ENCODE results near the gene ACKR4. TPM values are rescaled to one million over a fixed set of nuclear protein-coding genes. Genes with fewer than 3 reads are reported as not detected.

Gene ACKR4
- total and polyA plus RNA-seq, 2 donors (not counting 3 experiments of a cell fraction or from before 2014, with no cell fraction given) = 3.2 to 14.3 TPM

GRCh38 chr3:132635052-132635451 lies 38.0 kb downstream of the ACKR4 start:
- DNase-seq (ENCODE audit: low read depth, low spot score) (no peak), FAIRE-seq (no peak)
- H3K4me3 ChIP-seq (replicated peaks in 1 of 3; ENCODE audit: insufficient read depth in 1 of 3, low read depth in 1 of 3, low read length in 3 of 3) = no peak overlapping the region
- no peaks in the 10 kb centered on the region for H4K20me1 ChIP-seq (replicated peaks; ENCODE audit: control insufficient read depth, extremely low read depth, insufficient read depth, low read length)
- dilution Hi-C loops (cut with MboI; ENCODE audit: extremely low pct_ligation_motif_present, low sequenced_read_pairs) (loop anchor here (25.0 kb wide), 1 partner anchor 98 kb away; no protein-coding TSS in a partner anchor), intact Hi-C loops (cut with micrococcal nuclease) (no loop called here)
- H3K9ac ChIP-seq (replicated peaks; ENCODE audit: extremely low read depth, insufficient read depth, low read length) = no peak overlapping the region
- no peaks in the 10 kb centered on the region for H3K27me3 ChIP-seq (ENCODE audit: control insufficient read depth in 2 of 2, insufficient read depth in 2 of 2, low read length in 2 of 2)
- TF ChIP-seq POLR2AphosphoS5 (IDR thresholded peaks at IDR 0.05; ENCODE audit: insufficient read depth, low read depth, low read length) (no peak), CTCF (IDR thresholded peaks at IDR 0.05; ENCODE audit: extremely low read depth in 1 of 2, insufficient read depth in 1 of 2, low read depth in 1 of 2, low read length in 2 of 2) (no peak), FOS (IDR thresholded peaks at IDR 0.05; ENCODE audit: borderline replicate concordance, insufficient read depth, low read length) (no peak), EZH2 (IDR thresholded peaks at IDR 0.05; ENCODE audit: borderline replicate concordance, low read depth, low read length, severe bottlenecking) (no peak), JUN (IDR thresholded peaks at IDR 0.05; ENCODE audit: borderline replicate concordance, insufficient read depth, insufficient read length, low read depth) (no peak), GATA2 (IDR thresholded peaks at IDR 0.05; ENCODE audit: insufficient read depth, insufficient read length, low read depth, low read length) (no peak), MYC (IDR thresholded peaks at IDR 0.05; ENCODE audit: low read depth, low read length) (no peak)
- H3K9me1 ChIP-seq (replicated peaks; ENCODE audit: control insufficient read depth, extremely low read depth, insufficient read depth, low read length) = no peaks in the 10 kb centered on the region
- no peak overlapping the region for H3K4me2 ChIP-seq (ENCODE audit: insufficient read depth, low read length)
- BruUV-seq (replicated peaks) = no TSS peak
- POLR2A ChIA-PET = no interaction called here
- H3K4me1 ChIP-seq (ENCODE audit: control insufficient read depth, extremely low read depth, insufficient read depth, low read length) = peaks cover 22% of the 10 kb centered on the region
- H3K36me3 ChIP-seq (ENCODE audit: control insufficient read depth in 2 of 2, extremely low read depth in 1 of 2, insufficient read depth in 2 of 2, low read length in 2 of 2) = peaks cover 0 to 2% of the 10 kb centered on the region in 2 experiments
- CTCF ChIA-PET = interaction anchor here (0.7 to 2.1 kb wide), 3 partner anchors 12 to 99 kb away, joined by 3 to 17 read pairs (median 3); no protein-coding TSS in a partner anchor
- H3K27ac ChIP-seq (ENCODE audit: insufficient read depth, low read depth, low read length) = no peak overlapping the region
- no peak overlapping the region for H2AFZ ChIP-seq (ENCODE audit: low read depth, low read length)
- H3K9me3 ChIP-seq (replicated peaks; ENCODE audit: control insufficient read depth, insufficient read depth, low read length) = no peaks in the 10 kb centered on the region
- no peaks in the 10 kb centered on the region for H3K79me2 ChIP-seq (ENCODE audit: control insufficient read depth, insufficient read depth, low read length)
